Activated naive CD8-positive, alpha-beta T cell treated with anti-CD3 and anti-CD28 coated beads for 36 hours (primary cell): ENCODE measurements around the gene LMF1. TPM values are rescaled to one million over a fixed set of nuclear protein-coding genes. Genes with fewer than 3 reads are reported as not detected.

Source experiments
- DNase-seq: peaks from one replicate; pipeline ENCODE4 v3.0.0; 2021
- H3K27ac Mint-ChIP-seq: one replicate; pipeline ENCODE4 v1.8.0; 2022; ENCODE audit warnings: mild to moderate bottlenecking, moderate library complexity, mixed read lengths
- H3K27me3 Mint-ChIP-seq: one replicate; pipeline ENCODE4 v1.8.0; 2022; ENCODE audit warnings: mild to moderate bottlenecking, mixed read lengths
- H3K36me3 Mint-ChIP-seq: one replicate; pipeline ENCODE4 v1.8.0; 2021; ENCODE audit warnings: mild to moderate bottlenecking, mixed read lengths
- H3K4me1 Mint-ChIP-seq: one replicate; pipeline ENCODE4 v1.8.0; 2021; ENCODE audit warnings: mixed read lengths
- H3K4me3 Mint-ChIP-seq: one replicate; pipeline ENCODE4 v1.8.0; 2022; ENCODE audit warnings: mild to moderate bottlenecking, moderate library complexity, mixed read lengths
- H3K9me3 Mint-ChIP-seq: one replicate; pipeline ENCODE4 v1.8.0; 2022; ENCODE audit warnings: mixed read lengths
- total RNA-seq, 2 experiments: library from RNA; stranded (reverse); gene quantifications; one replicate each; pipeline ENCODE4 v1.2.3, GENCODE V29; 2021

Gene LMF1
- total RNA-seq, 2 experiments from 2014 or later: 7.0 to 8.1 TPM

DNA sequence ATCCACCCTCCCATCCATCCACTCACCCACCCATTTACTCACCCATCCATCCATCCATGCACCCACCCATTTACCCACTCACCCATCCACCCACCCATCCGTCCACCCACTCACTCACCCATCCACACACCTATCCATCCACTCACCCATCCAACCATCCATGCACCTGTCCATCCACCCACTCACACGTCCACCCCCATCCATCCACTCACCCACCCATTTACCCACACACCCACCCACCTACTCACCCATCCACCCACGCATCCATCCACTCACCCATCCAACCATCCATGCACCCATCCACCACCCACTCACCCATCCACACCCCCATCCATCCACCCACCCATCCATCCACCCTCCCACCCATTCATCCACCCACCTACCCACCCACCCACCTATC lies 22.9 kb upstream of the LMF1 start:
- Mint-ChIP-seq H3K27ac (no peak overlapping the region), H3K27me3 (peaks cover 4% of the 10 kb centered on the region), H3K36me3 (peaks cover 6% of the 10 kb centered on the region), H3K4me1 (peaks cover 17% of the 10 kb centered on the region), H3K9me3 (peaks cover 14% of the 10 kb centered on the region), H3K4me3 (no peak overlapping the region)
- no peak for DNase-seq

GRCh38 chr16:991773-992172 lies 21.0 kb upstream of the LMF1 start:
- Mint-ChIP-seq H3K36me3 (peaks cover 6% of the 10 kb centered on the region), H3K9me3 (peaks cover 14% of the 10 kb centered on the region), H3K27me3 (peaks cover 4% of the 10 kb centered on the region), H3K27ac (no peak overlapping the region), H3K4me1 (peaks cover 4% of the 10 kb centered on the region), H3K4me3 (no peak overlapping the region)
- DNase-seq: no peak

DNA sequence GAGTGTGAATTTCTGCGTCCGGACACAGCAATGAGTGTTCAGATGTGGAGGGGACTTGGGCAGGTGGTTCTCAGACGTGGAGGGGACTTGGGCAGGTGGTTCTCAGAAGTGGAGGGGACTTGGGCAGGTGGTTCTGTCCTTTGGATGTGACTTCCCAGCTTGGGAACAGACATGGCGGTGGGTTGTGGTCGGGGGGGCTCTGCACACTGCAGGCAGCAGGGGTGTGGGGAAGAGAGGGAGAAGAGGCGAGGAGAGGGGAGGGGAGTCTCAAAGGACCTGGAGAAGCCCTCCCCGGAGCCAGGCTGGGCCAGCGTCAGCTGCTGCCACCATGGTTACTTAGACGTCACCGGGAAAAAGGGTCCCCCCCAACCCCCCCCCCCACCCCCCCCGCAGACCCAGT lies 20.6 kb upstream of the LMF1 start:
- Mint-ChIP-seq H3K36me3 (peaks cover 6% of the 10 kb centered on the region), H3K27ac (no peak overlapping the region), H3K9me3 (peaks cover 14% of the 10 kb centered on the region), H3K4me3 (no peak overlapping the region), H3K27me3 (peaks cover 4% of the 10 kb centered on the region), H3K4me1 (peaks cover 2% of the 10 kb centered on the region)
- DNase-seq: no peak

DNA sequence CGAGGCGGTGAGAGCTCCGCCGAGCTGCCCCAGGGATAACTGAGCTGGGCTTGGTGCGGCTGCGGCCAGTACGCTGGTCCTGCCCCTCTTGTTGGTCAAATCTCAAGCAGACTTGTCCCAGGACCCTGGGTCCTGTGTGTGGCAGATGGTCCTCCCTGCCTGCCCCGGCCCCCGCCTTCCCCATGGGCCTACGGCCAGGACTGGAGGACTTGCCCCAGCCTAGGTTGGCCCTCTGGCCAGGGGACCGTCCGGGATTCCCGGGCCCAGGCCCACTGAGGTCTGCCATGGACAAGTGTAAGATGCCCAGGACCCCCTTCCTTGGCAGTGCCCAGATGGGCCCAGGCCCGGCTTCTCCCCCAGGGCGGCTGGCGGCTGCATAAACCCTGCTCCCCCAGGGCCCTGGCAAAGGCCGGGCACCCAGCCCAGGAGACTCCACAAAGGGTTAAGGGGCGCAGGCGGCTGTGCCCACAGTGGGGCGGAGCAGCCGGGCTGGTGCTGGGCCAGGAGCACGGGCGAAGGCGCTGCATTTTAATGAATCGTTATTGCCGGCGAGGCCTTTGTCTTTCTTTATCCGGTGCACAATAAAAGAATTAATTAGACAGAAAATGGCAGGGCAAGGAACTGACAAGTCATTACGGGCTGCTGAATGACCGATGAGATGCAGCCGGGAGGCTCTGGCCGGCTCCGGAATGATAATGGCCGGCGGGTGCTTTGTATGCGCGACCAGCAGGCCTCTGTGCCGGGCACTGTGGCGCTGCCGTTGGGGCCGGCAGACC lies 19.9 kb upstream of the LMF1 start:
- Mint-ChIP-seq H3K4me3 (no peak overlapping the region), H3K27ac (no peak overlapping the region), H3K27me3 (peaks cover 4% of the 10 kb centered on the region), H3K36me3 (peaks cover 2% of the 10 kb centered on the region), H3K4me1 (peaks cover 3% of the 10 kb centered on the region), H3K9me3 (peaks cover 10% of the 10 kb centered on the region)
- no peak for DNase-seq

DNA sequence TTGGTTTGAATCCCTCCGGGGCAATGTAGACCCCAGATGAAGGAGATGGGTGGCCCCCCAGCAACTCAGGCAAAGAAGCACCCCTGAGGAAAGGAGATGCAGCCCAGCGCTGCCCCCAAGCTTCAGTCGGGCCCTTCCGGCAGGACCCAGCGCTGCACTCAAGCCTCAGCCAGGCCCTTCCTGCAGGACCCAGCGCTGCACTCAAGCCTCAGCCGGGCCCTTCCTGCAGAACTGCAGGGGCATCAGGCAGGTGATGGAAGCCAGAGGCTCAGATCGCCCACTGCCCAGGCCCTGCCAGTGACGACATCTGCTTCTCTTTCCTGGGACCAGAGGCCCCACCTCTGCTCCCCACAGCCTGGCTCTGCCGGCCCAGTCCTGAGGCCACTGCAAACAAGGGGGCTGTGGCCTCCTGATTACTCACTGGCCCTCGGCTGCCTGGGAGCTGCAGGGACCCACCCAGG lies 18.6 kb upstream of the LMF1 start:
- Mint-ChIP-seq H3K9me3 (no peaks in the 10 kb centered on the region), H3K36me3 (no peaks in the 10 kb centered on the region), H3K27ac (no peak overlapping the region), H3K4me1 (peaks cover 3% of the 10 kb centered on the region), H3K27me3 (no peaks in the 10 kb centered on the region), H3K4me3 (no peak overlapping the region)
- no peak for DNase-seq

GRCh38 chr16:988471-989353 lies 17.9 kb upstream of the LMF1 start:
- no peak overlapping the region for H3K4me3 Mint-ChIP-seq
- no peak overlapping the region for H3K27ac Mint-ChIP-seq
- H3K4me1 Mint-ChIP-seq: peaks cover 3% of the 10 kb centered on the region
- H3K36me3 Mint-ChIP-seq: no peaks in the 10 kb centered on the region
- DNase-seq: no peak
- H3K9me3 Mint-ChIP-seq: no peaks in the 10 kb centered on the region
- H3K27me3 Mint-ChIP-seq: no peaks in the 10 kb centered on the region

DNA sequence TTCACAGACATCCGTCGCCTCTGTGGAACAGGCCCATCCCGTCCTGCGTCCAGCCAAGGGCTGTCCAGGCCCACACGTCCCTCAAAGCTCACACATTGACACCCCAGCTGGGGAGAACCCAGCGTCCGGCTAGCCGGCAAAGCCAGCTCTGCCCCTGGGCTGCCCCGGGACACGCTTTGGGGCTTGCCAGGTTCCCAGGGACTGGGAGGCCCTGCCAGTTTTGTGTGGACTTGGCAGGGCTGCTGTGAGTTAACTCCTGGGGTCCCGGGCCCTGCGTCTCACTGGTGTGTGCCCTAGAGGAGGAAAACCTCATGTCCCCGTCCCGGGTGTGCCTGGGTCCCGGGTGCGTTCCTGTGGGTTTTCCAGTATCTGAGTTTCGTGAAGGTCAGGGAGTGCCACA lies 17.1 kb upstream of the LMF1 start:
- H3K27ac Mint-ChIP-seq: no peak overlapping the region
- DNase-seq: no peak
- peaks cover 2% of the 10 kb centered on the region for H3K27me3 Mint-ChIP-seq
- no peaks in the 10 kb centered on the region for H3K9me3 Mint-ChIP-seq
- no peaks in the 10 kb centered on the region for H3K36me3 Mint-ChIP-seq
- peaks cover 3% of the 10 kb centered on the region for H3K4me1 Mint-ChIP-seq
- H3K4me3 Mint-ChIP-seq: no peak overlapping the region

DNA sequence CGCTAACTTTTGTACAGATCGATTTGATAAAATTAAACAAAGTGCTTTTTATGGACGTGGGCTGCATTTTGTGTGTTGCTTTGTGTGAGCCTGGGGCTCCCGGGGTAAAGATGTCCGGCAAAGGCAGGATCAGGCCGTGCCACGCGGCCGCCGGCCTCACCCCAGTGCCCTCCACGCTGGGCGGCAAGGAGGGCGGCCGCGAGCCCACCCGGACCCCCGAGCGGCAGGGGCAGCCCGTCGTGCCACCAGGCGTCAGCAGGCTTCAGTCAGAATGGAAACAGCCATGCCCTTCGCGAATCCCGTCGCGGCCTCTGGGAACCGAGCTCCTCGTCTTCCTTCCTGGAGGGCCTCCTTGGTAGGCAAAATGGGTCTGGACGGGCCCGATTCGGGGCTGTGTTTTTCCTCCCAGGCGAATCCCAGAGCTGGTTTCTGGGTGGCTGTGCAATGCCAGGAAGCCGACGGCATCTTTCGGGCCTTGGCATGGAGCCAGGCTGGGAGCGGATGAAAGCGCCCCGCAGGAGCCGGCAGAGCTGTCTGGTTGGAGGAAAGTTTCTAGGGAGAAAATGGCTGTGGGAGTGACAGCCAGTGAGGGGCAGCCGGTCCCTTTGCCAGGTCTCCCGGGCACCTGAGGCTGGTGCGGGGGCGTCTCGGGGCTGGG lies 16.3 kb upstream of the LMF1 start:
- H3K4me3 Mint-ChIP-seq: no peak overlapping the region
- peaks cover 5% of the 10 kb centered on the region for H3K27me3 Mint-ChIP-seq
- H3K9me3 Mint-ChIP-seq: no peaks in the 10 kb centered on the region
- peaks cover 3% of the 10 kb centered on the region for H3K4me1 Mint-ChIP-seq
- no peak for DNase-seq
- H3K27ac Mint-ChIP-seq: no peak overlapping the region
- no peaks in the 10 kb centered on the region for H3K36me3 Mint-ChIP-seq

GRCh38 chr16:986411-986810 lies 15.6 kb upstream of the LMF1 start:
- no peaks in the 10 kb centered on the region for H3K9me3 Mint-ChIP-seq
- no peak overlapping the region for H3K4me3 Mint-ChIP-seq
- no peak overlapping the region for H3K27ac Mint-ChIP-seq
- no peak for DNase-seq
- peaks cover 3% of the 10 kb centered on the region for H3K4me1 Mint-ChIP-seq
- no peaks in the 10 kb centered on the region for H3K36me3 Mint-ChIP-seq
- peaks cover 5% of the 10 kb centered on the region for H3K27me3 Mint-ChIP-seq

DNA sequence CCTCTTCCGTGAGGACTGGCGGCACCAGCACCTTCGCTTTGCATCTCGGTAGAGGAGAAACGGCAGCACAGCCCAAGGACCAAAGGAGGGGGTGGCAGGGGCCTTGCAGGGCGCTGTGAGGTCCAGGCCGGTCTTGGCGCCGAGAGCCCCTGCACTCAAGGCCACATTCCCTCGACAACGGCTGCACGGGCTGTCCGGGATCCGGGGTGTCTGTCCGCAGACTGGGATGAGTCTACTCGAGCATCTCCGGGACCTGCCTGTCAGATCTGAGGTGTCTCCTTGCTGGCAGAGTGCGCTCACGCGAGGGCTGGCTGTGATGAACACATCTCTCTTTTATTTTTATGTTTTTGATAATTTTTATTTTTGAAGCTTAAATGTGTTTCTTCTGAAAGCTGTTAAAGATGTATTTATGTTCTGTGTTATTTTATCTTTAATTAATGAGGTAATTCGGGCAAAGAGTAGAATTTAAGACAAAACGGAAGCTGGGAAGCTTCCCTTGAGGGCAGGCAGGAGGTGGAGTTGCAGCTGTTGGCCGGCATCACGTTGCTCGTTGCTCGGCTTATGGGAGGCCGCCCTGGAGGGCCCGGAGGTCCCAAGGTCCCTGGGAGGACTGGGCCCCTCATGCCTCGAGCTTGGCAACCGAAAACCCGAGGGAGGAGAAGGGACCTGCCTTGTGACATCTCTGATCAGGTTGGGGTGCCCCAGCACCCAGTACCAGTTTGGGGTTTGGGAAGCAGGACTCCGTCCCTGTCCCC lies 15.0 kb upstream of the LMF1 start:
- H3K4me3 Mint-ChIP-seq: no peak overlapping the region
- no peaks in the 10 kb centered on the region for H3K9me3 Mint-ChIP-seq
- H3K4me1 Mint-ChIP-seq: peaks cover 3% of the 10 kb centered on the region
- H3K36me3 Mint-ChIP-seq: no peaks in the 10 kb centered on the region
- peaks cover 9% of the 10 kb centered on the region for H3K27me3 Mint-ChIP-seq
- no peak overlapping the region for H3K27ac Mint-ChIP-seq
- DNase-seq: no peak

DNA sequence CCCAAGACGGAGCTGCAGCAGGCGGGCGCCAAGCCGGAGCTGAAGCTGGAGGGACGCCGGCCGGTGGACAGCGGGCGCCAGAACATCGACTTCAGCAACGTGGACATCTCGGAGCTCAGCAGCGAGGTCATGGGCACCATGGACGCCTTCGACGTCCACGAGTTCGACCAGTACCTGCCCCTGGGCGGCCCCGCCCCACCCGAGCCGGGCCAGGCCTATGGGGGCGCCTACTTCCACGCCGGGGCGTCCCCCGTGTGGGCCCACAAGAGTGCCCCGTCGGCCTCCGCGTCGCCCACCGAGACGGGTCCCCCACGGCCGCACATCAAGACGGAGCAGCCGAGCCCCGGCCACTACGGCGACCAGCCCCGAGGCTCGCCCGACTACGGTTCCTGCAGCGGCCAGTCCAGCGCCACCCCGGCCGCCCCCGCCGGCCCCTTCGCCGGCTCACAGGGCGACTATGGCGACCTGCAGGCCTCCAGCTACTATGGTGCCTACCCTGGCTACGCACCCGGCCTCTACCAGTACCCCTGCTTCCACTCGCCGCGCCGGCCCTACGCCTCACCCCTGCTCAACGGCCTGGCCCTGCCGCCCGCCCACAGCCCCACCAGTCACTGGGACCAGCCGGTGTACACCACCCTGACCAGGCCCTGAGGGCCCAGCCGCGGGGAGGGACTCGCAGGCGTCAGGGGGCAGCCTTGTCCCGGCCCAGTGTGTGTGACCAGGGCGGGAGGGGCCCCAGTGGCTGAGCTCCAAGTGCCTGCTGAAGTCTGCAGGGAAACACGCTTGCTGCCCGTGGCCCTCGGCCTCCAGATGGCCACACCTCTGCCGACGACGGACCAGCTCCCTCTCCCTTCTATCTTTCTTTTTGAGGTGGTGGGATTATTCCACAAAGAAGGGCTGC lies 14.2 kb upstream of the LMF1 start:
- H3K27ac Mint-ChIP-seq: no peak overlapping the region
- no peaks in the 10 kb centered on the region for H3K9me3 Mint-ChIP-seq
- H3K27me3 Mint-ChIP-seq: peaks cover 9% of the 10 kb centered on the region
- H3K4me3 Mint-ChIP-seq: no peak overlapping the region
- DNase-seq: no peak
- H3K36me3 Mint-ChIP-seq: no peaks in the 10 kb centered on the region
- H3K4me1 Mint-ChIP-seq: peaks cover 3% of the 10 kb centered on the region

DNA sequence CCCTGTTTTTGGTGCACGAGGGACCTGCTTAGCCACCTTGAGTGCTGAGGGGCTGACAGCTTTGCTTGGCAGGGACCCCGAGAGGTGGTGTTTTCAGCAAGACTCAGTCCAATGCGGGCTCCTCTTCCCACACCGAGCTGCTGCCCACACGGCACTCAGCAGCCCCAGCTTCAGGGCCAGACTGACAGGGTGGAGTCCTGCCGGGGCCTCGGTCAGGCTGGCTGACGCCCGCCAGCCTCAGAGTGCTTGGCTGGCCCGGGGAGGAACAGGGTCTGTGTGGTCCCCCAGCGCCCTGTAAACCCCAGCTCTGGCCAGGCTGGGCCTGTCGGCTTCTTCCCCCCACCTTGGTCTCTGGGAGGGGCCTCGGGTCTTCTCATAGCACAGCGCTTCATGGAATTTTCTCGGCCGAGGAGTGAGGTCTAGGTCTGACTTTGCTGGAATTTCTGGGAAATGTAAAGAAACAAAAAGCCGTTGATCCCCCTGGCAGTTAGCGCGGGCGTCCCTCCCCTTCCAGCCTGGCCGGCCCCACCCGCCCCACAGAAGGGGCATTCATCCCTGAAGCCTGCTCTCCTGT lies 13.4 kb upstream of the LMF1 start:
- DNase-seq: no peak
- H3K27ac Mint-ChIP-seq: no peak overlapping the region
- peaks cover 3% of the 10 kb centered on the region for H3K4me1 Mint-ChIP-seq
- no peak overlapping the region for H3K4me3 Mint-ChIP-seq
- H3K27me3 Mint-ChIP-seq: peaks cover 9% of the 10 kb centered on the region
- no peaks in the 10 kb centered on the region for H3K36me3 Mint-ChIP-seq
- no peaks in the 10 kb centered on the region for H3K9me3 Mint-ChIP-seq

DNA sequence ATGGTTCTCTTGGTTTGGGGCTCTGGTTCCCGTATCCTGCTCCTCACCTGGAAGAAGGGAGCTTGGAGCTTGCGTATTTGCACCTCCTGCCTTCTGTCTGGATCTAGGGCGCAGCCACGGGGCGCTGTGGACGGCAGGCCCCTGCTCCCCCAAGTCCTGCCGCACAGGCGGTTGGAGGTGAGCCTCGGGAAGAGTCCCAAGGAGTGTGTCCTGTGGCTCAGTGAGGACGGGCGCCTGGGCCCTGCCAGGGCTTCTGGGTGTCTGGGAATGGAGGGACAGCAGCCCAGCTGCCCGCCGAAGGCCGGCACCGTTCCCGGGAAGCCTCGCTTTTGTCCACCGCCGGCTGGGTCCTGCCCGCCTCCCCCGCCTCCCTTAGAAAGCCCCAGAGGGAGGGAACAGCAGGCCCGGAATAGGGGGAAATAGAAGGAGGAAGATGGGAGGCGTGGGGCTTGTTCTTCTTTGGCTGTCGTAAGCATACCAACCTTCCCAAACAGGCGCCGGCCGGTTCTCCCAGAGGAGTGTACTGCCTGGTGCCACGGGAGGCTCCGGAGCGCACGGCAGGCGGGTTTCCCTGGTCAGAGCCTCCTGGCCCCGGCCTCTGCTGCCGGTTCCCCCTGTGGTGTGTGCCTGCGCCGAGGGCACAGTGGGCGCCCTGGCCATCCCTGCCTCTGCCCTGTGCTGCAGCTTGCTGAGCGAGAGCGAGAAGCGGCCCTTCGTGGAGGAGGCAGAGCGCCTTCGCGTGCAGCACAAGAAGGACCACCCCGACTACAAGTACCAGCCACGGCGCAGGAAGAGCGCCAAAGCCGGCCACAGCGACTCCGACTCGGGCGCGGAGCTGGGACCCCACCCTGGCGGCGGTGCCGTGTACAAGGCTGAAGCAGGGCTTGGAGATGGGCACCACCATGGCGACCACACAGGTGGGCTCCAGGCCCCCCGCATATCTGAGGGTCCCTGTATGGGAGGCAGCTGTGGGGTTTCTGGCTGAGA lies 12.6 kb upstream of the LMF1 start:
- no peak overlapping the region for H3K27ac Mint-ChIP-seq
- no peaks in the 10 kb centered on the region for H3K9me3 Mint-ChIP-seq
- no peak for DNase-seq
- peaks cover 3% of the 10 kb centered on the region for H3K4me1 Mint-ChIP-seq
- H3K27me3 Mint-ChIP-seq: peaks cover 9% of the 10 kb centered on the region
- H3K4me3 Mint-ChIP-seq: peak overlapping the region; percentile 14
- H3K36me3 Mint-ChIP-seq: no peaks in the 10 kb centered on the region
